ENCODE results near the gene ATAD3A. TPM values are rescaled to one million over a fixed set of nuclear protein-coding genes. Genes with fewer than 3 reads are reported as not detected.

Gene ATAD3A
- total RNA-seq, 1 experiment from 2014 or later: 55.8 TPM

DNA sequence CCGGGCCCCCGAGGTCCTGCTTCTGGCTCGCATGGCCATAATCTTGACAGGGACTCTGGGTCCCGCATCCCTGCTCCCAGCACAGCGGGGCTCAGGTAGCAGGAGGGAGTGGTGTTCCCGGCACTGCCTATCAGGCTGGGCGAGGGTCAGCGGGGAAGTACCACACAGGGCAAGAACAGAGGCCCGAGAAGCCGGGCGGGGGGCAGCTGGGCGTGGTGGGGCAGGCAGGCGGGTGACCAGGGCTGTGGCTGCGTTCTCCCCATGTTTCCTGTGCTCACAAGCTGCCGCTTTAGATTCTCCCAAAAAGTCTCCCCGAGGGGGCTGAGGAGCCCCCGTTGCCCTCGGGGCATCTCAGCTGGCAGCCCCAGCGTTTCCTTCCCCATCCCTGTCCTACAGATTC is 22.1 kb upstream of the ATAD3A start:
- H2AK5ac ChIP-seq (ENCODE audit: insufficient read length, low read length): no peak overlapping the region
- no peak overlapping the region for H2BK5ac ChIP-seq (ENCODE audit: insufficient read length, low read length)
- H4K5ac ChIP-seq (ENCODE audit: insufficient read length, low read depth, low read length): no peak overlapping the region
- H3K56ac ChIP-seq (ENCODE audit: insufficient read length, low read depth, low read length): no peak overlapping the region
- no peak overlapping the region for H2BK120ac ChIP-seq (ENCODE audit: low read depth, low read length, poor library complexity, severe bottlenecking)
- Mint-ChIP-seq H3K36me3 (ENCODE audit: insufficient read depth in 1 of 3, low read depth in 3 of 3) (peaks cover 46 to 68% (median 62%) of the 10 kb centered on the region in 3 experiments), H3K4me3 (peak overlapping the region in 1 of 2 experiments; percentile 51; a peak in 1 of 5 replicates), H3K4me1 (no peaks in the 10 kb centered on the region), H3K27ac (no peak overlapping the region), H3K27me3 (ENCODE audit: low read depth) (no peaks in the 10 kb centered on the region), H3K9me3 (peaks cover 2 to 6% of the 10 kb centered on the region in 2 experiments; a peak in 3 of 5 replicates)
- no peak overlapping the region for H3K27ac ChIP-seq (ENCODE audit: insufficient read length, low read depth, low read length)
- H3K4me2 ChIP-seq (ENCODE audit: insufficient read depth, insufficient read length, low read length): no peak overlapping the region
- H3K9ac ChIP-seq (ENCODE audit: extremely low read depth, insufficient read length, low read length): no peak overlapping the region
- no peaks in the 10 kb centered on the region for H3K23me2 ChIP-seq (ENCODE audit: insufficient read length, low read depth, low read length, poor library complexity, severe bottlenecking)
- no peak overlapping the region for H3T11ph ChIP-seq (ENCODE audit: low read length)
- no peaks in the 10 kb centered on the region for H3K27me3 ChIP-seq (ENCODE audit: insufficient read depth, low read length)
- no peak overlapping the region for H2BK15ac ChIP-seq (ENCODE audit: low read depth, low read length)
- TF ChIP-seq, protein P1, sequence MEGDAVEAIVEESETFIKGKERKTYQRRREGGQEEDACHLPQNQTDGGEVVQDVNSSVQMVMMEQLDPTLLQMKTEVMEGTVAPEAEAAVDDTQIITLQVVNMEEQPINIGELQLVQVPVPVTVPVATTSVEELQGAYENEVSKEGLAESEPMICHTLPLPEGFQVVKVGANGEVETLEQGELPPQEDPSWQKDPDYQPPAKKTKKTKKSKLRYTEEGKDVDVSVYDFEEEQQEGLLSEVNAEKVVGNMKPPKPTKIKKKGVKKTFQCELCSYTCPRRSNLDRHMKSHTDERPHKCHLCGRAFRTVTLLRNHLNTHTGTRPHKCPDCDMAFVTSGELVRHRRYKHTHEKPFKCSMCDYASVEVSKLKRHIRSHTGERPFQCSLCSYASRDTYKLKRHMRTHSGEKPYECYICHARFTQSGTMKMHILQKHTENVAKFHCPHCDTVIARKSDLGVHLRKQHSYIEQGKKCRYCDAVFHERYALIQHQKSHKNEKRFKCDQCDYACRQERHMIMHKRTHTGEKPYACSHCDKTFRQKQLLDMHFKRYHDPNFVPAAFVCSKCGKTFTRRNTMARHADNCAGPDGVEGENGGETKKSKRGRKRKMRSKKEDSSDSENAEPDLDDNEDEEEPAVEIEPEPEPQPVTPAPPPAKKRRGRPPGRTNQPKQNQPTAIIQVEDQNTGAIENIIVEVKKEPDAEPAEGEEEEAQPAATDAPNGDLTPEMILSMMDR (conservative IDR thresholded peaks at IDR 0.05): no peak
- no peak overlapping the region for H2BK20ac ChIP-seq (ENCODE audit: low read depth, low read length, poor library complexity, severe bottlenecking)
- no peak overlapping the region for H3K23ac ChIP-seq (ENCODE audit: insufficient read length, low read depth, low read length)
- no peaks in the 10 kb centered on the region for H3K79me1 ChIP-seq (ENCODE audit: insufficient read depth, low read depth, low read length, poor library complexity, severe bottlenecking)
- no peak overlapping the region for H3K14ac ChIP-seq (ENCODE audit: insufficient read depth, low read length)
- H4K20me1 ChIP-seq (ENCODE audit: control insufficient read depth, insufficient read depth, insufficient read length): no peaks in the 10 kb centered on the region
- no CpG with 5 or more reads among the region's 19 CpGs for WGBS (ENCODE audit: extremely low coverage, insufficient read length, low lambda C conversion rate)
- H3K4ac ChIP-seq (ENCODE audit: low read depth, low read length): no peak overlapping the region
- H2BK12ac ChIP-seq (ENCODE audit: insufficient read length, low read depth, low read length): no peak overlapping the region
- H3K79me2 ChIP-seq (ENCODE audit: insufficient read depth, low read length): no peaks in the 10 kb centered on the region
- H3K18ac ChIP-seq (ENCODE audit: insufficient read length, low read depth, low read length): no peak overlapping the region
- H2AFZ ChIP-seq (ENCODE audit: low read length): no peak overlapping the region
- H4K8ac ChIP-seq (replicated peaks; ENCODE audit: insufficient read length, low read depth, low read length): no peak overlapping the region
- no peaks in the 10 kb centered on the region for H3K4me1 ChIP-seq (ENCODE audit: insufficient read depth, low read length)
- no peak for DNase-seq
- H3K9me3 ChIP-seq (ENCODE audit: control insufficient read depth, low read depth, low read length): no peaks in the 10 kb centered on the region
- H4K91ac ChIP-seq (ENCODE audit: insufficient read length, low read depth, low read length): no peak overlapping the region
